ENCODE data around the gene HYDIN.
A peak's percentile ranks its signal among the peaks of the same experiment; 100 is the strongest.

Gene HYDIN

GRCh38 chr16:70809392-70810060, 421.0 kb downstream of the HYDIN start:
- DNase-seq, result no peak

GRCh38 chr16:70808371-70808770, 422.2 kb downstream of the HYDIN start:
- DNase-seq, result no peak

- no peak for DNase-seq
These were observed 424.7 kb downstream of the HYDIN start for GRCh38 chr16:70805787-70806186.

- DNase-seq, result no peak
These were observed 425.1 kb downstream of the HYDIN start for GRCh38 chr16:70805380-70805779.

GRCh38 chr16:70804734-70805169, 425.8 kb downstream of the HYDIN start:
- no peak for DNase-seq

- no peak for DNase-seq
These were observed 426.3 kb downstream of the HYDIN start for GRCh38 chr16:70804153-70804733.

- DNase-seq, result no peak
These were observed 427.2 kb downstream of the HYDIN start for GRCh38 chr16:70803319-70803718.

- no peak for DNase-seq
These were observed 428.9 kb downstream of the HYDIN start for GRCh38 chr16:70801611-70802010.

GRCh38 chr16:70800781-70801480, 429.6 kb downstream of the HYDIN start, which contains the start of gene VAC14:
Gene VAC14, minus strand, starts transcription at chr16:70801158. Its CDS starts 258 bp downstream, at chr16:70800900.
- peak; percentile 98 for DNase-seq

GRCh38 chr16:70800311-70800710, 430.2 kb downstream of the HYDIN start:
- no peak for DNase-seq

GRCh38 chr16:70796301-70796700, 434.2 kb downstream of the HYDIN start:
- DNase-seq, result no peak

GRCh38 chr16:70795296-70795912, 435.1 kb downstream of the HYDIN start:
- DNase-seq, result no peak

GRCh38 chr16:70793851-70794502, 436.5 kb downstream of the HYDIN start:
- no peak for DNase-seq

- DNase-seq, result no peak
These were observed 439.7 kb downstream of the HYDIN start for GRCh38 chr16:70790815-70791214.

- no peak for DNase-seq
These were observed 440.7 kb downstream of the HYDIN start for GRCh38 chr16:70789595-70790447.

GRCh38 chr16:70788668-70789594, 441.6 kb downstream of the HYDIN start:
- no peak for DNase-seq

GRCh38 chr16:70786020-70786755, 444.3 kb downstream of the HYDIN start:
- no peak for DNase-seq

GRCh38 chr16:70784692-70785555, 445.6 kb downstream of the HYDIN start:
- no peak for DNase-seq

GRCh38 chr16:70782237-70782636, 448.3 kb downstream of the HYDIN start:
- DNase-seq, result no peak

Measured in stimulated activated CD4-positive, alpha-beta T cell treated with anti-CD3 and anti-CD28 coated beads, Interleukin-4, amount 100 ng/mL, for 1 hour (primary cell).